ENCODE measurements around the gene RPN1.
"Not testable (repeated sequence)": the region's sequence is repeated elsewhere in the genome, so short reads cannot be mapped to it uniquely, and the experiment has no call there.

The RPN1 gene

GRCh38 chr3:128607710-128608048 lies 42.9 kb downstream of the RPN1 start:
- DNase-seq, result no peak

DNA sequence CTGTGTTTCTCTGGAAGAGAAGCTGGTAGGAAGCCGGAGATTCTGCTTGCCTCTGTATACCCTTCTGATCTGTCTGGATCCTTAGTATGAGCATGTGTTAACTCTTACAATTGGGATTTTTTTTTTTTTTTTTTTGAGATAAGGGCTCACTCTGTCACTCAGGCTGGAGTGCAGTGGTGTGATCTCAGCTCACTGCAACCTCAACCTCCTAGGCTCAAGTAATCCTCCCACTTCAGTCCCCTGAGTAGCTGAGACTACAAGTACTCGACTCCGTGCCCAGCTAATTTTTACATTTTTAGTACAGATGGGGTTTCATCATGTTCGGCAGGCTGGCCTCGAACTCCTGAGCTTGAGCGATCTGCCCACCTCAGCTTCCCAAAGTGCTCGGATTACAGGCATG lies 44.5 kb downstream of the RPN1 start:
- no peak for DNase-seq

DNA sequence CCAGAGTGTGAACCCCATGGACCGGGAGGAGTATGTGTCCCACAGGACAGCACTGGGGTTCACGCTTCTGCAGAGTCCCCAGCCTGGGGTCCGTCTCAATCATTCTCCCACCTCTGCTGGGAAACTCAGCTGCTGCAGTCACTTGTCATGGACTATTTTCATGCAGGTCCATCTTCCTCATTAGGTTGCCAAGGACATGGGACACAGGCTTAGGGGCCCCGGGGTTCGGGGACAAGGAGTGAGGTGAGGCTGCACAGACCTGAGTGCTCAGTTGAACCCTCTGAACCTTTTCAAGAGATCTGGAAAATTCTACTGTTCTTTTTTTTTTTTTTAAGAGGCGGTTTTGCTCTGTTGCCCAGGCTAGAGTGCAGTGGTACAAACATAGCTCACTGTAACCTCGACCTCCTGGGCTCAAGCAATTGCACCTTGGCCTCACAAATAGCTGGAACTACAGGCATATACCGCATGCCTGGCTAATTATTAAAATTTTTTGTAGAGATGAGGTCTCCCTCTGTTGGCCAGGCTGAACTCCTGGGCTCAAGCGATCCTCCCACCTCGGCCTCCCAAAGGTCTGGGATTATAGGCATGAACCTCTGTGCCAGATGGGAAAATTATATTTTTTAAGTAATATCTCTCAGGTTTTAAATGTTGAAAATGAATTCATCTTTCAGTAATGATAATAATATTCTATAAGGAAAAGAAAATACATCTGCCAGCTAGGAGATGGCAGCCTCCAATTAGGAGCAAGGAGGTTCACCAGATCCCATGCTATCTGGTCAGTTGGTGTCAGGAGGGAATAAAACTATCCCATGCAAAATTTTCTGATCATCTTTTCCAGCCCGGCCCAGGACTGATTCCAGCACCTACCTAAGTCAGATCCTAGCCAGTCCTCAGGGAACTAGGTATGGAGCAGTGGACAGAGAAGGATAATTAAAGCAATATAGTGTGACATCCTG lies 45.2 kb downstream of the RPN1 start:
- DNase-seq, result no peak

DNA sequence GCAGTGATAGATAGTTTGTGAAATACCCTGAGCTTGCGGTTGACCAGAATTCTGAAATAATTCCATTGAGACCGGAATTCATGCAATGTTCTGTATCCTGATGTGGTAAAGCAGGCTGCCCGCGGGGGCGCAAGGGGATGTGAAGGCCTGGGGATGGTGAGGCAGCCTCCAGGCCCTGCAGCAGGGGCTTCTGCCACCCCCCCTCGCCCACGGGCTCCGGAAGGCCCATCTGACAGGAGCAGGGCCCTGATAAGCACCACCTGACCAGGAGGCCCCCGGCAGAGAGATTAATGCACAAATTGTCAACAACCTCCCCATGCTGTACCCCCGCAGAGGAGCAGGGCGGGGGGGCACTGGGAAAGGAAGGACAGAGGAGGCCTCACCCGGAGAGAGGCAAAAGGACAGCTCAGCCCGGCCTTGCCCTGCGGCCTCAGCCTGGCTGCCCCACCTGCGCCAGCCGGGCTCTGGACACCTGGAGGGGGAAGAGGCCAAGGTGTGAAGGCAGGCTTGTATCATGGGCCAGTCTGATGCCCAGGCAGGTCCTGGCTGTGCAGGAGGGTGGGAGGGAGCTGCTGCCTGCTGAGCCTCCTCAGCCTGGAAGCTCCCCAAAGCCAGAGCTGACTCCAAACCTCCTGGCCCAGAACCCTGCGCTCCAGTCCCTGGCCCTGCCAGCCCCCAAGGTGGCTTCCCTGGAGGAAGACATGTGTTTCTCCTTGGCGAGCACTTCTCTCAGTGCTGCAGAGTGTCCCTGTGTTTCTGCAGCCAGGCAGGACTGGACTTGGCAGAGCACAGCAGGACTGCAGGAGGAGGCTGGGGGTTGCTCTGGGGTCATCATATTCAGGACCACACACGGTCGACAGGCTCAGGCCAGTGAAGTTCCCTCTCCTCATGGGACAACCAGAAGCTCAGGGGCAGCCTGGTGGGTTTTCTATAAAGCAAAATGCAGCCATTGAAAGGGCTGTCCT lies 46.5 kb downstream of the RPN1 start:
- no peak for DNase-seq

GRCh38 chr3:128603313-128603712 lies 47.3 kb downstream of the RPN1 start:
- DNase-seq, result no peak

GRCh38 chr3:128598884-128599664 lies 51.5 kb downstream of the RPN1 start:
- no peak for DNase-seq

- no peak for DNase-seq
These were observed 52.7 kb downstream of the RPN1 start for GRCh38 chr3:128597900-128598299.

DNA sequence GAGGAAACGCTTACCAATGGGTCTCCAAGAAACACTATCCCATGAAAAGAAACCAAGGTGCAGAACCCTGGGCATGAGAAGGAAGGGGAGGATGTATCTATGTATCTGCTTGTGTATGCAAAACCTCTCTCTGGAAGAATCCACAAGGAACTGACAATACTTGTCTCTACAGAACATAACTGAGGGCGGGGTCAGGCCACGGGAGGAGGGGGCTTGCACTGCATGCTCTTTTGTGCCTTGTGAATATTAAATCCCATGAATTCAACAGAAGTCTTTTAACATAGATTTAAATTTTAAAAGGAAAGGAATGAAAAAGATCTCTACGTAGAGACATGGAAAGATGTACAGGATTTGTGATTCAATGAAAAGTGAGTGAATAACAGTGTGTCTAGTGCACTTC lies 57.8 kb downstream of the RPN1 start:
- no peak for DNase-seq

- no peak for DNase-seq
These were observed 58.7 kb downstream of the RPN1 start for GRCh38 chr3:128591738-128592426.

GRCh38 chr3:128590948-128591347 lies 59.7 kb downstream of the RPN1 start:
- no peak for DNase-seq

GRCh38 chr3:128589985-128590384 lies 60.6 kb downstream of the RPN1 start:
- not testable (repeated sequence) for DNase-seq

- DNase-seq, result no peak
These were observed 62.5 kb downstream of the RPN1 start for GRCh38 chr3:128588147-128588546.

- no peak for DNase-seq
These were observed 63.2 kb downstream of the RPN1 start for GRCh38 chr3:128587391-128587790.

DNA sequence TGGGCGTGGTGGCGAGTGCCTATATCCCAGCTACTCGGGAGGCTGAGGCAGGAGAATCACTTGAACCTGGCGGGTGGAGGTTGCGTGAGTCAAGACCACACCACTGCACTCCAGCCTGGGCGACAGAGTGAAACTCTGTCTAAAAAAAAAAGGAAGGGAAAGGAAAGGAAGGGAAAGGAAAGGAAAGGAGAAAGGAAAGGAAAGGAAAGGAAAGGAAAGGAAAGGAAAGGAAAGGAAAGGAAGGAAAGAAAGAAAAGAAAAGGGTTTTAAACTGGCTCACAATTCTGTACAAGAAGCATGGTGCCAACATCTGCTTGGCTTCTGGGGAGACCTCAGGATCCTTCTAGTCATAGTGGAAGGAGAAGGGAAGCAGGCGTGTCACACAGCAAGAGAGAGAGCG lies 63.7 kb downstream of the RPN1 start:
- not testable (repeated sequence) for DNase-seq

DNA sequence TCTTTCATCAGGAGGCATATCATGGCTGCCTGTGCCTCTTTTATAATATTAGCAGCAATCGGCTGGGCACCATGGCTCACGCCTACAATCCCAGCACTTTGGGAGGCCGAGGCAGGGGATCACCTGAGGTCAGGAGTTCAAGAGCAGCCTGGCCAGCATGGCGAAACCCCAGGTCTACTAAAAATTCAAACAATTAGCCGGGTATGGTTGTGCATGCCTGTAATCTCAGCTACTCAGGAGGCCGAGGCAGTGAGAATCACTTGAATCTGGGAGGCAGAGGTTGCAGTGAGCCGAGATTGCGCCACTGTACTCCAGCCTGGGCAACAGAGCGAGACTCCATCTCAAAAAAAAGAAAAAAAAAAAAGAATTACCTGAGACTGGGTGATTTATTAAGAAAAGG lies 64.2 kb downstream of the RPN1 start:
- not testable (repeated sequence) for DNase-seq

DNA sequence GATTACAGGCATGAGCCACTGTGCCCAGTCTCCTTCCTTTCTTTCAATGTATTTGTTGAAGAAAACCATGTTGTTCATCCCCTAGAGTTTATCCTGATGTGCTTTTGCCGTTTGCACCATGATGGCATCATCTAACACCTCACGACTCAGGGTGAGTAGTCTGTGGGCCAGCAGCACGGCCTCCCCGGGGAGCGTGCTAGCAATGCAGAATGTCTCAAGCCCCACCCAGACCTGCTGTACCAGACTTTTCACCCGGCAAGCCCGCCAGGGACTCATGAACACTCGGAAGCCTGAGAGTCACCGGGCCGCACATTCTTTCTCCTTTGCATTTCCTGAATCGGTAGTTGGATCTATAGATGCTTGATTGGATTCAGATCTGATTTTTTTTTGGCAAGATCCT lies 64.6 kb downstream of the RPN1 start:
- DNase-seq, result no peak

- DNase-seq, result no peak
These were observed 65.4 kb downstream of the RPN1 start for GRCh38 chr3:128585189-128585588.

DNA sequence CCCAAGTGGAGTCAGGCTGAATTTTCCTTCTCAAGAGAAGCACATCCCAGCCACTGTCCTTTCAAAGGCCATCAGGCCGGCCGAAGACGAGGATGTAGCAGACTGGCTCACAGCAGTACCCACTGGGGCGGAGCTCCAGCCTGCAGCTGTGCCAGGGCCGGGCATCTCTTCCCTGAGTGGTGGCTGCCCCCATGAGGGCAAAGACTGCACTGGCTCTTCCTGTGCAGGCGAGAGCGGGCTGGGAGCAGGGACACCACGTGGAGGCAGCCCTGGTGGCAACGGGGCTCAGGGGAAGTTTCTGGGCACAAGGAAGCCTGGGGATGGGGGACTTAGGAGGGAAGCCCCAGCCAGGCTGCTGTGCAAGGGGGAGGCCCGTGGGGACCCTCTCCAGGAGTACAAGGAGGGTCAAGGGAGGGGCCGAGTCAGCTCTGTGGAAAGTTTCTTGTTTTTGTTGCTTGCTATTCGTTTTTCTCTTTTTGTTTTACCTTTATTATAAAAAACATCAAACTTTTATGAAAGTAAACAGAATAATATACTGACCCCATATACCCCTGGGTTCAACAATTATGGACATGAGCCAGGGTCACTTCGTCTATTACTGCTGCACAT lies 66.1 kb downstream of the RPN1 start:
- DNase-seq, result no peak

DNA sequence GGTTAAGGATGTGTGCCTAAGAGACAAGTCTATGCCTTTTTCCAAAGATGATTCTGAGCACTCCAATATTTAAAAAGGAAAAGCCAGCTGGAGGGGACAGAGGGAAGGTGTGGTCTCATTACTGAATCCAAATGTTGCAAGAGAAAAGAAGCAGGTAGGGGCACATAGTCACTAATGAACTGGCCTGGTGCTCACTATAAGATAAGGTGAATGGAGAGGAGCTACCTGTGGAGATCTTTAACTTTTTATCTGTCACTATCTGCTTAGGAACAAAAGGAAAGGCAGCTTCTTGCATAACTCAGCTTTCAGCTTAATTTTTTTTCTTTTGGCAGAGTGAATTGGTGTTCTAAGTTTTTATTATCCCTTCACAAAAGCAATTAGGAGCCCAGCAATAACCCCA lies 69.1 kb downstream of the RPN1 start:
- DNase-seq, result no peak

- no peak for DNase-seq
These were observed 70.7 kb downstream of the RPN1 start for GRCh38 chr3:128579927-128580326.

DNA sequence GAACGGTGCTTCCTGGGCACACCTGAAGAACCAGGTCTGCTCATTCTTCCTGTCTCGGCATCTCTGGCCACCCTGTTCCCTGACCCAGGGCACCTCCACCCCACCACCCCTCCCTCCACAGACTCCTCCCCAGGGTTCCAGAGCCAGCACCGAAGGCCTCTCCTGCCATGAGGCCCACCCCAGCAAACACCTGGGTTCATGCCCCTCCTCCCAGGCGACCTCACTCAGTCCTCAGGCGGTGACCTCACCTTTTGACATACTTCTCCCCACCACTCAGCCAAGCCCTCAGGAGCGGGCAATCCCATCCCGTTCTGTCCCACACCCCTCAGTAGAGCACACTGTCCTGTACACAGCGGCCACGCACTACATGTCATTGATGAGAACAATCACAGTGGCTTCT lies 72.3 kb downstream of the RPN1 start:
- DNase-seq, result no peak

GRCh38 chr3:128577711-128578110 lies 72.9 kb downstream of the RPN1 start:
- DNase-seq, result no peak

All from effector CD4-positive, alpha-beta T cell (primary cell).